IPS-18c (cell line): ENCODE results near the gene CDH22.

Experiments used
- H3K4me3 ChIP-seq: 2 replicates; pipeline ENCODE4 v1.7.0; 2013; ENCODE audit warnings: low read depth, mild to moderate bottlenecking, low read length, moderate library complexity; ENCODE audit not compliant: insufficient read depth
- H3K9me3 ChIP-seq: one replicate; pipeline ENCODE4 v1.6.1; 2013; ENCODE audit warnings: mild to moderate bottlenecking, low read length, moderate library complexity; ENCODE audit not compliant: control insufficient read depth, insufficient read depth

Gene CDH22

DNA sequence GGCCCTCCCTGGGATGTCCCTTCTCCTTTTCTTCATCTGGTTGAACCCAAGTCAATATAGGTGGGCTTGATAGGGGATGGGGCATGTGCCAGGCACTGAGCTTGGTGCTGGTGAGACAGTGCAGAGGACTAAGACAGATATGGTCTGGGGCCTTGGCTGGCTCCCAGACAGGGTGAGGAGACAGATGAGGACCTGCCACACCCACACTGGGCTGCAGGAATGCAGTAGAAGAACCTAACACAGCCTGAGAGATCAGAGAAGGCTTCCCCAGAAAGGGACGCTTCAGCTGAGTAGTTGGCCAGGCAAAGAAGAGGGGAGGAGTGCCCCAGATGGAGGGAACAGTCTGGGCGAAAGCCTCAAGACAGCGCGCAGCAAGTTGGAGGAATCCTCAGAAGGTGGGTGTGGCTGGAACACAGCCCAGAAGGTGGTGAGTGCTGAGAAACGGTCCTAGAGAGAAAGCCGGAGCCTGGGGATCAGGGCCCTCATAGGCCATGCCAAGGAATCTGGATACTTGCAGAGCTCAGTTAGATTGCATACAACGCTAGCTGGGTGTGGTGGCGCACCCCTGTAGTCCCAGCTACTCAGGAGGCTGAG lies 163.8 kb downstream of the CDH22 start:
- H3K4me3 ChIP-seq = no peak overlapping the region
- H3K9me3 ChIP-seq = no peaks in the 10 kb centered on the region

DNA sequence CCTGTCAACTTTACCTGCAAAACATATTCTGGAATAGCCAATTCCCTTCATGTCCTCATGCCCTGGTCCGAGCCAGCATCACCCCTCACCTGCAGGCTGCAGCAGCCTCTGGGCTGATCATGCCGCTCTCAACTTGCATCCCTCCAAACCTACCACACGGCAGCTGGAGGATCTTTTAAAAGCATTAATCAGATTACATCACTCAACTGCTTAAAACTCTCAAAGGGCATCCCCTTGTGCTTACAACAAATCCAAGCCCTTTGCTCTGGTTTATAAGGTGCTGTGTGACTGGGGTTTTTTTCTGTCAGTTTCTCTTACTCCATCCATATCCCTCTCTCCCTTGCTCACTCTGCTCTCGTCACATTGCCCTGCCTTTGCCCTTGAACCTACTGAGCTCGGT lies 166.2 kb downstream of the CDH22 start:
- Histone ChIP-seq H3K4me3 (no peak overlapping the region), H3K9me3 (no peaks in the 10 kb centered on the region)

DNA sequence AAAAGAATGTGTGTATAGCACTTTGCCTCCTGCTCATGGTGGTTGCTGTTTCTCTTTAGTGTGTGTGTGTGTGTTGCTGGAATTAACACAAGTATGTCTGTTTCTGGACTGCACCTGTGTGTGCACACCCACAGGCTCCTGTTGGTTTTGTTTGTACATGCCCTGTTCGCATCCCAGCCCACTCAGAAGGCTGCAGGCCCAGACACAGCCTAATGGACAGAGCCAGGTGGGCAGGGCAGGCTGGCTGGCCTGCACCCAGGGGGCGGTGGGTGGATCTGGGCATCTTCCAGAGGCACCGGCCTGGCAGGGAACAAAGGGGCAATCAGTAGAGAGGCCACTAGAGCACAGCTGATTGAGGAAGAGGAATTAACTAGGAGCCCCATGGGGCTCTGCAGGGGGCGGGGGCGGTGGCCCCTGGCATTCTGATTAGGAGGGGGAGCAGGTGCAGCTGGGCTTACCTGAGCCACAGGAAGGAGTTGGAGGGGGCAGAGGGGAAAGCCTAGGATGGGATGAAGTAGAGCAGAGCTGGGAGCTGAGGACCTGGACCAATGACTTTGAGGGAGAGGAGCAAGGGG lies 168.3 kb downstream of the CDH22 start:
- Histone ChIP-seq H3K9me3 (no peaks in the 10 kb centered on the region), H3K4me3 (no peak overlapping the region)

DNA sequence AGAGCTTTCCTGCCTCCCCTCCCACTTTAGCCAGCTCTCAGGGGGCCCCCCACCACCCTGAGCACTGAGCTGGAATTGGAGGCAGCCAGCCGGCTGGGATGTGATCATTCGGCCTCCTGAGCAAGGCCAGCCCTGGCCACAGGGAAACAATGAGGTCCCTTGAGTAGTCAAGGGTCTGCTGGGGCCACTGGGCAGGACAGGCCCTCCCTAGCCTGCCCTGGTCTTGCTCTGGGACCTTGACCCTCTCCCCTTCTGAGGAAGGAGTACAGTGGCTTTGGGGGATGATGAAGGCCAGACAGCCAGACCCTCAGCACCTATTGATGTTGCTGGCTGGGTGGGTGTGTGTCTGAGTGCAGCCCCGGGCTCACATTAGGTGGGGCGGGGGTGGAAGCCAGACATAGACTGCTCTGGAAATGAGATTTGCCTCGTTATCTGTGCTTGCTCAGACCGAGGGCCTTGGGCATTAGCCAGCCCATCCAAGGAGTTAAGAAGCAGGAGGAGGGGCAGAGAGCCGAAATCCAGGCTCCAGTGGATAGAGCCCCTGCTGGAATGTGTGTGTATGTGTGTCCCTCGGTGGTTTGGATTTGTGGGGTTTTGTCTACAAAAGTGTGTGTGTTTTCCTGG lies 168.9 kb downstream of the CDH22 start:
- no peaks in the 10 kb centered on the region for H3K9me3 ChIP-seq
- no peak overlapping the region for H3K4me3 ChIP-seq

DNA sequence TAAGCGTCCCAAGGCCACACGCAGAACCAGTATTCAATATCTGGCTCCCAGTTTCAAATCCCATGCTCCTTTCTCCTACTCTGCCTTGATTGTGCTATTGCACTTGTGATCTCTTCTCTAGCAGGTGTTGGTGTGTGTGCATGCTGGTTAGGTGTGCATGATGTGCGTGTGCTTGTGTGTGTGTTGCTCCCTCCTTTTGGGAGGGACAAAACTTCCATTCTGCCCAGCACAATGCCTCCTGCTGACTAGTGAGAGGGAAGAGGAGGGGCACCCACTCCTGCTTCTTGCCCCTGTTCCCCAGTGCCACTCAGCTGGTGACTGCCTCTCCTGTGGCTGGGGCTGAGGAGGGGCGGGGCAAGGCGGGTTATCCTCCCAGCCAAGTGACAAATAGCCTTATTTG lies 170.5 kb downstream of the CDH22 start:
- Histone ChIP-seq H3K9me3 (no peaks in the 10 kb centered on the region), H3K4me3 (no peak overlapping the region; the same call in 1 of the 2 replicates)

DNA sequence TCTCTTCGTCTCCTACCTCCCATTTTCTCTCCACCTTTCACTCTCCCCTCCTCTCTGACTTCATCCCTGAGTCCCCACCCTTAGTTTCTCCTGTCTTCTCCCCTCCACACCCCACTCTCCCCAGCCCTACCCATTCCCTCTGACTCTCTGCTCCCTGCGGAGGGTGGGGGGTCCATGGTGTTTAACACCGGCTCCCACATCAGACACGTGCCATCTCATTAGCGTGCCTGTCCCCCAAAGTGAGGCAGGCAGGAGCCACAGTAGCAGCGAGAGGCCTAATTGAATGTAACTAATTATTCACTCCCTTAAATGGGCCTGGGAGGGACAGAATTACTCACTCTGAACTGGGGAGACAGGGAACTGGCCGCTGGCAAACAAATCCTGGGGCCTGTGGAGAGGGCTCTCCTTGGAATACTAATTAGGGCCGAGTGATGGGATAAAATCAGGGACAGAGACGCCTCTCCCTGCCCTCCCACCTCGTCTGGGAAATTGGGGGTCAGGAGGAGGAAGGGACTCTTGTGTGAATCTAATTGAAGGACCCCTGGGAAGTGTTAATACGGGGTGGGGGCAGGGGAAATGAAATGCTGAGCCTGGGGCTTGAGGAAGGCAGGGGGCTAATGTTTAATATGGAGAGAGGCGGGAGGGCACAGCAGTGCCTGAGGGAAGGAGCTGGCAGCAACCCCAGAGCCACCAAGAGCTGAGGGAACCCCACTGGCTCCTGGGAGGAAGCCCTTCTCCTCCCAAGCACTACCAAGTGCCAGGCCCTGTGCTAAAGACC lies 172.3 kb downstream of the CDH22 start:
- H3K4me3 ChIP-seq = no peak overlapping the region
- H3K9me3 ChIP-seq = no peaks in the 10 kb centered on the region

DNA sequence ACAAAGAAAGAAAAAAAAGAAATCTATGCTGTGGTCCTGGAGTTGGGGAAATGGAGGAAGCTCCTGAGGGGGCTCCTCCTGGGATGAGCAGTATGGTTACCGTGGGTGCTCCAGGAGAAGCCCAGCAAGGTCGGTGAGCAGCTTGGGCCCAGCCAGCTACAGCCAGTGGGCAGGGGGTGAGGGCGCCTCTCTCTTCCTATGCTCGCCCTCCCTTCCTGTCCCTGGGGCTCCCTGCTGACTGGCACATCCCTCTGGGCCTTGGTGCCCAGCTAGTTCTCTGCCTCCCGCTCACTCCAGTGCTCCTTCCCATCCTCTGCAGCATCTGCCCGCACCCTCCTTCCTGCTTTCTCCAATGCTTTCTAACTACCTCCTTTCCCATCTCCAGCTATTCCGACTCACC lies 173.6 kb downstream of the CDH22 start:
- no peak overlapping the region for H3K4me3 ChIP-seq

DNA sequence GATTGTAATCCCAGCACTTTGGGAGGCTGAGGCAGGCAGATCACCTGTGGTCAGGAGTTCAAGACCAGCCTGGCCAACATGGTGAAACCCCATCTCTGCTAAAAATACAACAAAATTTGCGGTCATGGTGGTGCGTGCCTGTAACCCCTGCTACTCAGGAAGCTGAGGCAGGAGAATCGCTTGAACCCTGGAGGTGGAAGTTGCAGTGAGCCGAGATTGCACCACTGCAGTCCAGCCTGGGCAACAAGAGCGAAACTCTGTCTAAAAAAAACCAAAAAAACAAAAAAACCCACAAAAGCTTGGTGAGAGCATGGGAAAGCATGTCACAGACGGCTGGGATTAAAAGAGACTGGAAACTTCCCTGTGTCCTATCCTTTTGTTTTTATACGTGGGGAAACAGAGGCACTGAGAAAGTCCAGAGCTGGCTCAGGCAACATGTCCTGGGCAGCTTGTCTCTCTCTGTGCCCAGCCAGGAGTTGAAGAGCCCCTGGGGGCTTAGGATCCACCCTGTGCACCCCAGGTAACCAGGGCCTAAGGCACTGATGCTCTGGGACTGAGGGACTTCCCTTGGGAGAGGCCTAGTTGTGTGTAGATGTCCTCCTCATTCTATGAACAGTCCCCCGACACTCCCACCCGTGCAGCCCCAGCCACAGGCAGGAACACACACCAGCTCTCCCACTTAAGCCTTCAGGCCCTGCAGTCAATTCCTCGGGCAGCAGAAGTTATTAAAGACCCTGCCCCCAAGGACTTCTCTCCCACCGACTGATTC lies 174.2 kb downstream of the CDH22 start:
- Histone ChIP-seq H3K9me3 (no peaks in the 10 kb centered on the region), H3K4me3 (no peak overlapping the region)

More for the DNA sequence above, 173.6 kb downstream of the CDH22 start:
- no peaks in the 10 kb centered on the region for H3K9me3 ChIP-seq

DNA sequence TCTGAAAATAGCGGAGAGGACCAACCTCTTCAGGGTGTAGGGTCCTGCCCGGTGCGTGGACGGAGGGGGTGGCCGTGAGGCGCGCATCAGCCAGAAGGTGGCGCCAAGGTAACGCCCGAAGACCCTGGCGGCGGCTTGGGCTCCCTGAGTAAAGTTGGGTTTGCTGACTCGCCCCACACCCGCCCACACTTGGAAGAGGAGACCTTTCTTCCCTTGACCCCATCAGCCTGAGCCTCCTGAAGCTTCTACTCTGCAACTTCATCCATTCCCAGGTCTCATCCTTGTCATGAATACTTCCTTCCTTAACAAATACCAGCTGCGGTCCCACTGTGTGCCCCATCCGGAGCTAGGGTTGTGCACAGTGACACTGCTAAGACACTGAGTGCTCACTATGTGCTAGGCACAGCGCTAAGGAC lies 175.6 kb downstream of the CDH22 start:
- no peaks in the 10 kb centered on the region for H3K9me3 ChIP-seq
- no peak overlapping the region for H3K4me3 ChIP-seq

DNA sequence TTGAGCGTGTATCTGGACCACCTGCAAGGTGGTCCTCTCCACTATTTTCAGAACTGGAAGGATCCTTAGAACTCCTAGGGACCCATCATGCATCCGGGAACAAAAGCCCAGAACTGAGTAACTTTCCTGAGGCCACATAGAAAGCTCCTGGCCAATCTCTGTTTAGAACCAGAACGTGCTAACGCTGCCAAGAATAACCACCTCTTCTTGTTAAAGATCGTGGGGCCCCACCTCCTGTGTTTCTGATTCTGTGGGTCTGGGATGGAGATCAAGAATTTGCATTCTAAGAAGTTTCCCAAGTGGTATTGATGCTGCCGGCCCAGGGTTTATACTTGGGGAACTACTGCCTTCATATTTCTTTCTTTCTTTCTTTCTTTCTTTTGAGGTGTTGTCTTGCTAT lies 176.9 kb downstream of the CDH22 start:
- no peak overlapping the region for H3K4me3 ChIP-seq
- H3K9me3 ChIP-seq = no peaks in the 10 kb centered on the region

DNA sequence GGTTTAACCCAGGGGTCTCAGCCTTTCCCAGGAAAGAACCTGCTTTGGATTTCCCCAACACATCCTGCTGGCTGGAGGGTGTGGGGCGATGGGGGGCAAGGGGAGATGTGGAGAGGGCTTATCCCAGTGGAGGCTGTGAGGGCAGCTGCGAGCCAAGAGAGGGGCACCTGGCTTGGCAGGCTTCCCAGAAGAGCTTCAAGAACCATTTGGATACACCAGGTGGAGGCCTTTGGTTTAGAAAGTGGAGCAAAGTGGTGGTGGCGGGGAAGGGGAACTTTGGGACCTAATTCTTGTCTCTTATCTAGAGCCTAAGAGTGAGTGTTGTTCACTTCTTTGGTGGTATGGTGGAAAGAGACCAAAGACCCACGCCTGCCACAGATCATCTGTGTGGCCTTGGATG lies 177.8 kb downstream of the CDH22 start:
- Histone ChIP-seq H3K9me3 (no peaks in the 10 kb centered on the region), H3K4me3 (no peak overlapping the region)

DNA sequence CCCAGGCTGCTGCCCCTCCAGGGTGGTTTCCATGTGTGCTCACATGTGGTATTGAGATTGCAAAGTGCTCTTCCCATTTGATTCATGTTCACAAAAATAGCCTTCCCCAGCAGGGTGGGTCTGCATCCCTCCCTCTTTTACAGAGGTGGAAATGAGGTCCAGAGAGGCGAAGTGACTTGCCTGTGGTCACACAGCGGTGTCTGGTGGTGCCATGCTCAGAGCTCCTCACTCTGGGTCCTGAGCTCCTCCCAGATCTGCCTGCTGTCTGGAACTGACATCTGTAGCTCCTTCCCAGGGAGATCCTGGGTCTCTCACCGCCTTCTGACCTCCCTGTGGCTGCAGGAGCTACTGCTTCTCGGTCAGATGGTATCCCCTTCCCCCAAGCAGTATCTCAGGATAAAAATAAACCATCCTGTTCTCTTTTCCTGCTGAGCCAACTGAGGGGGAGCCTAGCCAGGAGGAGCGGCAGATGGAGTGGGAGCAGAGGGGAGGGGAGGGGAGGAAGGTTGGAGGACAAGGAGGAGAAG lies 178.3 kb downstream of the CDH22 start:
- no peaks in the 10 kb centered on the region for H3K9me3 ChIP-seq
- H3K4me3 ChIP-seq = no peak overlapping the region

DNA sequence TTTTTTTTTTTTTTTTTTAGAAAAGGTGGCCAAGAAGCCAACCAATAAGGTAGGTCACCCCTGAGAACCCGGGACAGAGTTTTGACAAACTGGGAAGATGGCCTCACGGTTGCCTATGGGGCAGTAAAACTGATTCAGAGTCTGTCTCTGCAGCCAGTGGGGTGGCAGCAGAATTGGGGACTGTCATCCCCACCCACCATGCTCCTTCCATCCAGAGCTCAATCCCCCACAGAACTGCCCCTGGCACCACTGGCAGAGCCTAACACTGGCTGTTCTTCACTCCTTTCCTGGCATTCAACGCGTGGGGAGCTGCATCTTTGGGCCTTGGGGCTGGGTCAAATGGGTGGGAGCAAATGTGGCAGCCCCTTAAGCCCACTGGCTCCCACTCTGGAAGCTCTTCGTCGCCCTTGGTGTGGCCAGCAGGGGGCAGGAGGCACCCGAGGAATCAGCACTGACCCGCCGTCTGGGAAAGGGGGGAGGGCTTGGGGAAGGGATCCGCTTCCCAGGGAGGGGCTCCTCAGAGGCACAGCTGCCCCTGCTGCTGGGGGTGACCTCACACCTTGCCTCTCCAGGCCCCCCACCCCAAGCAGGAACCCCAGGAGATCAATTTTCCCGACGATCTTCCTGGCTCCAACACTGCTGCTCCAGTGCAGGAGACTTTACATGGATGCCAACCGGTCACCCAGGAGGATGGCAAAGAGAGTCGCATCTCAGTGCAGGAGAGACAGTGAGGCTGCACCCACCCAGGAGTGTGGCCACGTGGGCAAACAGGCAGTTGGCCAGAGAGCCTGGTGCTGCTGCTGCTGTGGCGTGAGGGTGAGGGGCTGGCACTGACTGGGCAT lies 179.8 kb downstream of the CDH22 start:
- H3K9me3 ChIP-seq = no peaks in the 10 kb centered on the region

DNA sequence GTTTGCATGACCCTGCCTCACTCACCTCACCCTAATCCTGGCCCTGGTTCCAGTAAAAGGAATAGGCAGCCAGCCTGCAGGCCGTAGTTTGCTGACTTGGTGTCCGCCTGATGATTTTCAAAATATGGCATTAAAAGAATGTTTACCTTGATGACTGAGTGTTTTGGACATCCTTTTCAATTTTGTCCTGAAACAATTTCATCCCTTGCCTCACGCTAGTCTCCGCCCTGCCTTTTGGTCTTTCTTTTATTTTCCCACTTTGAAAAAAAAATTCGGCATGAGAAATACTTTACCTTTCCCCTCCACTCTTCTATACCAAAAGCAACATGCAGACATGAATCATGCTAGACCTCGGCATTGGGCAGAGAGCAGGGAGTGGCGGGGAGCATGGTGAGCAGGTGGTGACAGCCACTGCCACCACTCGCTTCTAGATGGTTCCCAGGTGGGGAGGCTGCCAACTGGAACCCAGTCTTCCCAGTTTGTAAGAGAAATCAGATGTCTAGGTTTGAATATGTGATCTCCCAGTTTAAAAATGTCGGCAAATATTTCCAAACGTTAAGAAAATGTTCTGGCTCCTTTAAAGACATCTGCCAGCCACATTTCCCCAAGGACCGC lies 180.8 kb downstream of the CDH22 start:
- no peak overlapping the region for H3K4me3 ChIP-seq
- H3K9me3 ChIP-seq = no peaks in the 10 kb centered on the region

More for the DNA sequence above, 179.8 kb downstream of the CDH22 start:
- no peak overlapping the region for H3K4me3 ChIP-seq

DNA sequence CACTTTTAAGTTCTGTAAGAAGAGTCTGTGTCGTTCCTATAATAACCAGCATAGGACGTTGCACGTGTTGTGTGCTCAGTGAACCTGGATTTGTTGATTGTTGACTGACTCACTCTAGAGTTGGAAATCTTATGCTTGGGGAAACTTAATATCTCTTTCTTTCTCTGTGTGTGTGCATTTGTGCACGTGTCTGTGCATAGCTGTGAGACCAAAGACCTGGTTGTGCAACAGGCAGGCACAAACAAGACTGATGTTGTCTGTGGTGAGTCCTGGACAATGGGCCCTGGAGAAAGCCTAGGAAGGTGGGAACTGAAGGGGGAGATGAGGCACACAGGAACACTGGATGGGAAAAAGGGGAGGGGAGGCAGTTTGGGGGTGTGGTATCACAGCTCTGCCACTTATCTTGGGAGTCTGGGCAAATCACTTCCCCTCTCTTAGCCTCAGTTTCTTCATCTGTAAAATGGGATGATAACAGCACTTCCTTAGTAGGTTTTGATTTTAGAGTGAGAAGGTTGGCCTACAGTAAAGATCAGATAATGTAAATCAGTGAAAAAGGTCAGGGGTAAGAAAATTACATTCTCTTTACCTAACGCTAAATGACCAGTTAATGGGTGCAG lies 181.8 kb downstream of the CDH22 start:
- no peak overlapping the region for H3K4me3 ChIP-seq

More for the DNA sequence above, 181.8 kb downstream of the CDH22 start:
- H3K9me3 ChIP-seq = no peaks in the 10 kb centered on the region
